HepG2 (cell line): ENCODE data around the gene TOB1. TPM values are rescaled to one million over a fixed set of nuclear protein-coding genes. Genes with fewer than 3 reads are reported as not detected.
A peak's percentile ranks its signal among the peaks of the same experiment; 100 is the strongest.

Experiments
- BORCS8-MEF2B ChIP-seq: sonication (generic); formaldehyde crosslinking; IDR thresholded peaks from 2 replicates; pipeline ENCODE4 v1.8.0; 2022; ENCODE audit warnings: mild to moderate bottlenecking, missing genetic modification reagents
- JDP2 ChIP-seq: sonication (generic); formaldehyde crosslinking; IDR thresholded peaks from 2 replicates; pipeline ENCODE4 v1.8.1; 2022; ENCODE audit warnings: missing genetic modification reagents, borderline replicate concordance
- MIXL1 ChIP-seq: IDR thresholded peaks from 2 replicates; pipeline ENCODE4 v1.6.1; 2016
- PATZ1 ChIP-seq: sonication (generic); formaldehyde crosslinking; IDR thresholded peaks from 2 replicates; pipeline ENCODE4 v1.4.0; 2020; ENCODE audit warnings: missing genetic modification reagents
- SMC3 ChIP-seq: IDR thresholded peaks from 2 replicates; pipeline ENCODE4 v1.6.1; 2011; ENCODE audit warnings: low read length, improper control_type of control experiment
- TBP ChIP-seq: sonication (generic); formaldehyde crosslinking; IDR thresholded peaks from 2 replicates; pipeline ENCODE4 v1.5.0; 2020; ENCODE audit warnings: missing genetic modification reagents
- THYN1 ChIP-seq: sonication (generic); formaldehyde crosslinking; IDR thresholded peaks from 2 replicates; pipeline ENCODE4 v1.8.1; 2023; ENCODE audit warnings: low read depth, mild to moderate bottlenecking, moderate library complexity, missing genetic modification reagents, borderline replicate concordance
- ZIK1 ChIP-seq: sonication (generic); formaldehyde crosslinking; IDR thresholded peaks from 2 replicates; pipeline ENCODE4 v1.5.0; 2020; ENCODE audit warnings: mild to moderate bottlenecking, low read depth, missing genetic modification reagents, borderline replicate concordance
- ZNF530 ChIP-seq: sonication (generic); formaldehyde crosslinking; IDR thresholded peaks from 2 replicates; pipeline ENCODE4 v1.5.0; 2020; ENCODE audit warnings: low read depth, mild to moderate bottlenecking, missing genetic modification reagents
- ZNF75D ChIP-seq: sonication (generic); formaldehyde crosslinking; IDR thresholded peaks from 2 replicates; pipeline ENCODE4 v1.8.1; 2023; ENCODE audit warnings: missing genetic modification reagents, mild to moderate bottlenecking, borderline replicate concordance
- polyA plus RNA-seq, 8 experiments: library from polyadenylated mRNA; depleted of rRNA in 3 of 8; stranded (reverse) in 7 of 8; unstranded in 1 of 8; fragments of >200 nt; fragmentation: Illumina TruSeq in 4 of 8; extraction: Trizol in 4 of 8; gene quantifications; 2 replicates each; pipeline versions ENCODE4 v1.2.1 to v1.2.3, GENCODE V29; 2011 to 2016; ENCODE audit warnings: low read depth in 4 of 8, missing spikeins in 1 of 8, mixed read lengths in 1 of 8; ENCODE audit not compliant: insufficient read depth in 1 of 8
- total RNA-seq, 5 experiments: library from RNA; depleted of rRNA; stranded (reverse); fragments of >200 nt; fragmentation: Illumina TruSeq; extraction: Trizol; gene quantifications; 2 replicates each; pipeline ENCODE4 v1.2.3, GENCODE V29; 2016; ENCODE audit warnings: low read depth in 1 of 5
- TF ChIP-seq, protein P1 (sequence below), 2 experiments: IDR thresholded peaks; 2 replicates each; pipeline ENCODE4 v1.6.1; 2011 to 2012; ENCODE audit warnings: low read length in 2 of 2, borderline replicate concordance in 1 of 2, low read depth in 1 of 2, mild to moderate bottlenecking in 1 of 2, moderate library complexity in 1 of 2
- TF ChIP-seq, protein P2 (sequence below): sonication (generic); formaldehyde crosslinking; IDR thresholded peaks from 2 replicates; pipeline ENCODE4 v1.4.0; 2020; ENCODE audit warnings: mild to moderate bottlenecking, low read depth, missing genetic modification reagents
- TF ChIP-seq, protein P3 (sequence below): sonication (generic); formaldehyde crosslinking; IDR thresholded peaks from 2 replicates; pipeline ENCODE4 v1.5.0; 2020; ENCODE audit warnings: mild to moderate bottlenecking, missing genetic modification reagents, borderline replicate concordance

TOB1 gene
- total and polyA plus RNA-seq, 2 of the 13 experiments (the other 11 are each of a cell fraction or from before 2014, with no cell fraction given) = 21.9 to 57.7 TPM

DNA sequence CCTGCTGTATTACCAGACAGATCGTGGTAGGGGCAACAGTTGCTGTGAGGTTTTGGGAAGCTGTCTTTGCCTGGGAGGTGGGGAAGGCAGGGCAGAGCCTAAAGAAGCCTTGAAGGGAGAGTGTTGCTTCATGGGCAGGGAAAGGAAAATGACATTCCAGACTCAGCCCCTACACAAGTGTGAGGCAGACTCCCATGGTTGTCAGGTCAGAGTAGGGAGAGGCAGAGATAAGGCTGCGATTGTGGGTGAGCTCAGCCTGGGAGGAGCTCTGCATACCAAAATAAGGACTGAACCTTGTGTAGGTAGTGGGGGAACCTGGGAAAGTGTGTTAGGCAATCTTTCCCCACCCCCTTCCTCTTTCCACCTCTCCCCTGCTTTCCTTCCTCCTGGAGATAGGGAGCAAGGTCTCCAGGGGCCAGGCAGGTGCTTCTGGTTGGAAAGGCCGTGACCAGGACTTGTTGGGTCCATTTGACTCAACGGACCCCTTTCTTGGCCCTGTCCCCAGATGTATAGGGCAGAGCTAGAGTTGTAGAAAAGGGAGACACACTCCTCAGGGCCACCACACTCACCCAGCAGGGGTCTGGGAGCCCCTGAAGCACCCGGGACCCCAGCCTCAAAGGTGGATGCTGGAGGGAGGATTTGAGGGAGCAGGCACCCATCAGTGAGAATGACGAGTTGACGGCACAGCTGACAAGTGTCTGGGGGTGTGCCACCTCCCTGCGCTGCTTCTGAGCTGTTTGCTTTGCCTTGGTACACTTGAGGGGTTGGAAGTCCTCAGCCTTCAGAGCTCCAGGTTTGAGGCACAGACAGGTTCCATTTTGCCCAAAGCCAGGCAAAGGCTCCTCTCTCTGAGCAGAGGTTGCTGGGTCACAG, 18.5 kb upstream of the TOB1 start (continued):
- TF ChIP-seq ZNF75D (CRISPR knock-in tag) (no peak), SMC3 (no peak), TBP (CRISPR knock-in tag) (no peak), PATZ1 (peak; percentile 74), JDP2 (no peak), ZIK1 (no peak), MIXL1 (CRISPR knock-in tag) (no peak), ZNF530 (CRISPR knock-in tag) (no peak), THYN1 (CRISPR knock-in tag) (no peak), BORCS8-MEF2B (no peak; the same call in 1 of the 2 replicates)
- TF ChIP-seq, protein P1, sequence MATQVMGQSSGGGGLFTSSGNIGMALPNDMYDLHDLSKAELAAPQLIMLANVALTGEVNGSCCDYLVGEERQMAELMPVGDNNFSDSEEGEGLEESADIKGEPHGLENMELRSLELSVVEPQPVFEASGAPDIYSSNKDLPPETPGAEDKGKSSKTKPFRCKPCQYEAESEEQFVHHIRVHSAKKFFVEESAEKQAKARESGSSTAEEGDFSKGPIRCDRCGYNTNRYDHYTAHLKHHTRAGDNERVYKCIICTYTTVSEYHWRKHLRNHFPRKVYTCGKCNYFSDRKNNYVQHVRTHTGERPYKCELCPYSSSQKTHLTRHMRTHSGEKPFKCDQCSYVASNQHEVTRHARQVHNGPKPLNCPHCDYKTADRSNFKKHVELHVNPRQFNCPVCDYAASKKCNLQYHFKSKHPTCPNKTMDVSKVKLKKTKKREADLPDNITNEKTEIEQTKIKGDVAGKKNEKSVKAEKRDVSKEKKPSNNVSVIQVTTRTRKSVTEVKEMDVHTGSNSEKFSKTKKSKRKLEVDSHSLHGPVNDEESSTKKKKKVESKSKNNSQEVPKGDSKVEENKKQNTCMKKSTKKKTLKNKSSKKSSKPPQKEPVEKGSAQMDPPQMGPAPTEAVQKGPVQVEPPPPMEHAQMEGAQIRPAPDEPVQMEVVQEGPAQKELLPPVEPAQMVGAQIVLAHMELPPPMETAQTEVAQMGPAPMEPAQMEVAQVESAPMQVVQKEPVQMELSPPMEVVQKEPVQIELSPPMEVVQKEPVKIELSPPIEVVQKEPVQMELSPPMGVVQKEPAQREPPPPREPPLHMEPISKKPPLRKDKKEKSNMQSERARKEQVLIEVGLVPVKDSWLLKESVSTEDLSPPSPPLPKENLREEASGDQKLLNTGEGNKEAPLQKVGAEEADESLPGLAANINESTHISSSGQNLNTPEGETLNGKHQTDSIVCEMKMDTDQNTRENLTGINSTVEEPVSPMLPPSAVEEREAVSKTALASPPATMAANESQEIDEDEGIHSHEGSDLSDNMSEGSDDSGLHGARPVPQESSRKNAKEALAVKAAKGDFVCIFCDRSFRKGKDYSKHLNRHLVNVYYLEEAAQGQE (IDR thresholded peaks at IDR 0.05; ENCODE audit: borderline replicate concordance in 1 of 2, low read depth in 1 of 2, low read length in 2 of 2) = no peak
- TF ChIP-seq, protein P2, sequence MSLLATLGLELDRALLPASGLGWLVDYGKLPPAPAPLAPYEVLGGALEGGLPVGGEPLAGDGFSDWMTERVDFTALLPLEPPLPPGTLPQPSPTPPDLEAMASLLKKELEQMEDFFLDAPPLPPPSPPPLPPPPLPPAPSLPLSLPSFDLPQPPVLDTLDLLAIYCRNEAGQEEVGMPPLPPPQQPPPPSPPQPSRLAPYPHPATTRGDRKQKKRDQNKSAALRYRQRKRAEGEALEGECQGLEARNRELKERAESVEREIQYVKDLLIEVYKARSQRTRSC (CRISPR knock-in tag) = no peak
- TF ChIP-seq, protein P3, sequence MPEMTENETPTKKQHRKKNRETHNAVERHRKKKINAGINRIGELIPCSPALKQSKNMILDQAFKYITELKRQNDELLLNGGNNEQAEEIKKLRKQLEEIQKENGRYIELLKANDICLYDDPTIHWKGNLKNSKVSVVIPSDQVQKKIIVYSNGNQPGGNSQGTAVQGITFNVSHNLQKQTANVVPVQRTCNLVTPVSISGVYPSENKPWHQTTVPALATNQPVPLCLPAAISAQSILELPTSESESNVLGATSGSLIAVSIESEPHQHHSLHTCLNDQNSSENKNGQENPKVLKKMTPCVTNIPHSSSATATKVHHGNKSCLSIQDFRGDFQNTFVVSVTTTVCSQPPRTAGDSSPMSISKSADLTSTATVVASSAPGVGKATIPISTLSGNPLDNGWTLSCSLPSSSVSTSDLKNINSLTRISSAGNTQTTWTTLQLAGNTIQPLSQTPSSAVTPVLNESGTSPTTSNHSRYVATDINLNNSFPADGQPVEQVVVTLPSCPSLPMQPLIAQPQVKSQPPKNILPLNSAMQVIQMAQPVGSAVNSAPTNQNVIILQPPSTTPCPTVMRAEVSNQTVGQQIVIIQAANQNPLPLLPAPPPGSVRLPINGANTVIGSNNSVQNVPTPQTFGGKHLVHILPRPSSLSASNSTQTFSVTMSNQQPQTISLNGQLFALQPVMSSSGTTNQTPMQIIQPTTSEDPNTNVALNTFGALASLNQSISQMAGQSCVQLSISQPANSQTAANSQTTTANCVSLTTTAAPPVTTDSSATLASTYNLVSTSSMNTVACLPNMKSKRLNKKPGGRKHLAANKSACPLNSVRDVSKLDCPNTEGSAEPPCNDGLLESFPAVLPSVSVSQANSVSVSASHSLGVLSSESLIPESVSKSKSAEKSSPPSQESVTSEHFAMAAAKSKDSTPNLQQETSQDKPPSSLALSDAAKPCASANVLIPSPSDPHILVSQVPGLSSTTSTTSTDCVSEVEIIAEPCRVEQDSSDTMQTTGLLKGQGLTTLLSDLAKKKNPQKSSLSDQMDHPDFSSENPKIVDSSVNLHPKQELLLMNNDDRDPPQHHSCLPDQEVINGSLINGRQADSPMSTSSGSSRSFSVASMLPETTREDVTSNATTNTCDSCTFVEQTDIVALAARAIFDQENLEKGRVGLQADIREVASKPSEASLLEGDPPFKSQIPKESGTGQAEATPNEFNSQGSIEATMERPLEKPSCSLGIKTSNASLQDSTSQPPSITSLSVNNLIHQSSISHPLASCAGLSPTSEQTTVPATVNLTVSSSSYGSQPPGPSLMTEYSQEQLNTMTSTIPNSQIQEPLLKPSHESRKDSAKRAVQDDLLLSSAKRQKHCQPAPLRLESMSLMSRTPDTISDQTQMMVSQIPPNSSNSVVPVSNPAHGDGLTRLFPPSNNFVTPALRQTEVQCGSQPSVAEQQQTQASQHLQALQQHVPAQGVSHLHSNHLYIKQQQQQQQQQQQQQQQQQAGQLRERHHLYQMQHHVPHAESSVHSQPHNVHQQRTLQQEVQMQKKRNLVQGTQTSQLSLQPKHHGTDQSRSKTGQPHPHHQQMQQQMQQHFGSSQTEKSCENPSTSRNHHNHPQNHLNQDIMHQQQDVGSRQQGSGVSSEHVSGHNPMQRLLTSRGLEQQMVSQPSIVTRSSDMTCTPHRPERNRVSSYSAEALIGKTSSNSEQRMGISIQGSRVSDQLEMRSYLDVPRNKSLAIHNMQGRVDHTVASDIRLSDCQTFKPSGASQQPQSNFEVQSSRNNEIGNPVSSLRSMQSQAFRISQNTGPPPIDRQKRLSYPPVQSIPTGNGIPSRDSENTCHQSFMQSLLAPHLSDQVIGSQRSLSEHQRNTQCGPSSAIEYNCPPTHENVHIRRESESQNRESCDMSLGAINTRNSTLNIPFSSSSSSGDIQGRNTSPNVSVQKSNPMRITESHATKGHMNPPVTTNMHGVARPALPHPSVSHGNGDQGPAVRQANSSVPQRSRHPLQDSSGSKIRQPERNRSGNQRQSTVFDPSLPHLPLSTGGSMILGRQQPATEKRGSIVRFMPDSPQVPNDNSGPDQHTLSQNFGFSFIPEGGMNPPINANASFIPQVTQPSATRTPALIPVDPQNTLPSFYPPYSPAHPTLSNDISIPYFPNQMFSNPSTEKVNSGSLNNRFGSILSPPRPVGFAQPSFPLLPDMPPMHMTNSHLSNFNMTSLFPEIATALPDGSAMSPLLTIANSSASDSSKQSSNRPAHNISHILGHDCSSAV (CRISPR knock-in tag) = no peak
